H1 (cell line): ENCODE measurements around the gene ABHD14A. TPM values are rescaled to one million over a fixed set of nuclear protein-coding genes. Genes with fewer than 3 reads are reported as not detected.

Experiments
- CTCF ChIA-PET: fragments of 300-600 bp; sonication (Branson Sonifier 250); formaldehyde crosslinking; loops from one replicate; lab custom pipeline; 2021; ENCODE audit not compliant: partially characterized antibody; lab: Charles Lee
- POLR2A ChIA-PET: fragments of 300-600 bp; sonication (Branson Sonifier 250); formaldehyde crosslinking; loops from one replicate; lab custom pipeline; 2021; ENCODE audit warnings: inconsistent platforms; ENCODE audit not compliant: partially characterized antibody; lab: Charles Lee
- DNase-seq, 2 experiments: peaks; one replicate each; pipeline versions ENCODE4 v3.0.0 to v3.0.0-alpha.2; 2010 to 2022; ENCODE audit warnings: low spot score in 2 of 2, low read depth in 1 of 2, mixed read lengths in 1 of 2
- FAIRE-seq: peaks from 2 replicates; lab custom pipeline; 2011; peaks lifted over from hg19 to GRCh38; lab: Jason Lieb, UNC
- H2AFZ ChIP-seq: 2 replicates; pipeline ENCODE4 v1.8.1; 2012; ENCODE audit warnings: low read length, inconsistent platforms
- H2AK5ac ChIP-seq: 2 replicates; pipeline ENCODE4 v1.6.1; 2013; ENCODE audit warnings: low read depth, low read length
- H2BK120ac ChIP-seq: replicated peaks from 2 replicates; pipeline ENCODE3; 2013; ENCODE audit warnings: low read depth, low read length, inconsistent platforms
- H2BK12ac ChIP-seq: 2 replicates; pipeline ENCODE4 v1.6.1; 2013; ENCODE audit warnings: low read depth, low read length
- H2BK15ac ChIP-seq: 2 replicates; pipeline ENCODE4 v1.6.1; 2013; ENCODE audit warnings: low read length
- H2BK20ac ChIP-seq: 2 replicates; pipeline ENCODE4 v1.6.1; 2013; ENCODE audit warnings: low read length
- H2BK5ac ChIP-seq: 2 replicates; pipeline ENCODE4 v1.6.1; 2013; ENCODE audit warnings: low read depth, low read length
- H3K14ac ChIP-seq: 2 replicates; pipeline ENCODE4 v1.6.1; 2013; ENCODE audit warnings: inconsistent platforms; ENCODE audit not compliant: insufficient read length
- H3K18ac ChIP-seq: 2 replicates; pipeline ENCODE4 v1.6.1; 2013; ENCODE audit warnings: low read length; ENCODE audit errors: extremely low read depth
- H3K23ac ChIP-seq: 2 replicates; pipeline ENCODE4 v1.6.1; 2013; ENCODE audit warnings: inconsistent platforms; ENCODE audit not compliant: insufficient read length
- H3K23me2 ChIP-seq: 2 replicates; pipeline ENCODE4 v1.6.1; 2013; ENCODE audit warnings: low read depth, low read length
- H3K27ac ChIP-seq: 2 replicates; pipeline ENCODE4 v1.6.1; 2011; ENCODE audit warnings: low read depth, low read length, inconsistent platforms
- H3K27me3 ChIP-seq, 4 experiments: replicated peaks in 1 of 4; 1 replicate in 1 of 4; 2 replicates in 3 of 4; pipeline versions ENCODE4 v1.6.1 to v1.8.1; 2011 to 2013; ENCODE audit warnings: low read length in 3 of 4, mild to moderate bottlenecking in 3 of 4, inconsistent platforms in 2 of 4, mixed read lengths in 2 of 4, moderate library complexity in 1 of 4; ENCODE audit not compliant: control insufficient read depth in 3 of 4, insufficient read depth in 3 of 4; ENCODE audit errors: extremely low read depth in 1 of 4
- H3K36me3 ChIP-seq, 4 experiments: 2 replicates each; pipeline versions ENCODE4 v1.6.1 to v1.8.1; 2011 to 2013; ENCODE audit warnings: mild to moderate bottlenecking in 4 of 4, low read length in 3 of 4, moderate library complexity in 2 of 4, control low read depth in 1 of 4, inconsistent platforms in 1 of 4; ENCODE audit not compliant: insufficient read depth in 4 of 4, control insufficient read depth in 2 of 4
- H3K4ac ChIP-seq: replicated peaks from 2 replicates; pipeline ENCODE3; 2013; ENCODE audit warnings: low read length, low read depth, mixed read lengths, inconsistent platforms; ENCODE audit not compliant: insufficient read length
- H3K4me1 ChIP-seq, 4 experiments: replicated peaks in 1 of 4; 1 replicate in 1 of 4; 2 replicates in 3 of 4; pipeline versions ENCODE4 v1.6.1 to v1.8.1; 2011 to 2013; ENCODE audit warnings: low read length in 3 of 4, inconsistent platforms in 2 of 4, mixed read lengths in 1 of 4; ENCODE audit not compliant: insufficient read depth in 4 of 4, control insufficient read depth in 3 of 4
- H3K4me2 ChIP-seq, 2 experiments: 2 replicates each; pipeline versions ENCODE4 v1.6.1 to v1.8.1; 2011 to 2013; ENCODE audit warnings: low read depth in 2 of 2, low read length in 2 of 2, control low read depth in 1 of 2, inconsistent platforms in 1 of 2, mild to moderate bottlenecking in 1 of 2; ENCODE audit not compliant: insufficient read depth in 1 of 2
- H3K4me3 ChIP-seq, 4 experiments: fragments of 200-600, 300-600 bp in 1 of 4; sonication (generic), shearing (Covaris generic), sonication (Bioruptor Twin) in 1 of 4; 2 replicates each; pipeline versions ENCODE4 v1.5.1 to v1.8.1; 2011 to 2016; ENCODE audit warnings: low read length in 4 of 4, low read depth in 3 of 4, control low read depth in 2 of 4, inconsistent platforms in 2 of 4, mild to moderate bottlenecking in 2 of 4, mixed read lengths in 1 of 4, moderate library complexity in 1 of 4; ENCODE audit not compliant: insufficient read depth in 2 of 4; ENCODE audit errors: extremely low read depth in 1 of 4
- H3K56ac ChIP-seq: replicated peaks from 2 replicates; pipeline ENCODE3; 2013; ENCODE audit warnings: low read depth, mild to moderate bottlenecking, mixed read lengths, low read length, inconsistent platforms; ENCODE audit not compliant: insufficient read length
- H3K79me1 ChIP-seq: 2 replicates; pipeline ENCODE4 v1.6.1; 2013; ENCODE audit warnings: low read depth, low read length, control low read depth
- H3K79me2 ChIP-seq, 2 experiments: 2 replicates each; pipeline versions ENCODE4 v1.6.1 to v1.8.1; 2012 to 2013; ENCODE audit warnings: low read length in 2 of 2, mild to moderate bottlenecking in 2 of 2, inconsistent platforms in 1 of 2; ENCODE audit not compliant: insufficient read depth in 2 of 2, control insufficient read depth in 1 of 2
- H3K9ac ChIP-seq, 4 experiments: replicated peaks in 1 of 4; 1 replicate in 1 of 4; 2 replicates in 3 of 4; pipeline versions ENCODE4 v1.6.1 to v1.8.1; 2011 to 2013; ENCODE audit warnings: low read depth in 3 of 4, low read length in 3 of 4, control low read depth in 2 of 4, mild to moderate bottlenecking in 2 of 4, moderate library complexity in 2 of 4, inconsistent platforms in 1 of 4; ENCODE audit errors: extremely low read depth in 1 of 4
- H3K9me3 ChIP-seq, 2 experiments: 2 replicates each; pipeline versions ENCODE4 v1.6.1 to v1.8.1; 2012 to 2013; ENCODE audit warnings: mild to moderate bottlenecking in 2 of 2, moderate library complexity in 2 of 2, control low read depth in 1 of 2, inconsistent platforms in 1 of 2, low read depth in 1 of 2, low read length in 1 of 2, mixed read lengths in 1 of 2; ENCODE audit not compliant: insufficient read depth in 2 of 2
- H4K20me1 ChIP-seq, 2 experiments: replicated peaks in 1 of 2; 2 replicates each; pipeline versions ENCODE3 to v1.8.1; 2011 to 2013; ENCODE audit warnings: inconsistent platforms in 2 of 2, low read length in 2 of 2, mild to moderate bottlenecking in 1 of 2; ENCODE audit not compliant: insufficient read depth in 2 of 2, control insufficient read depth in 1 of 2
- H4K5ac ChIP-seq: 2 replicates; pipeline ENCODE4 v1.6.1; 2013; ENCODE audit warnings: low read length, low read depth, mixed read lengths, inconsistent platforms; ENCODE audit not compliant: insufficient read length
- H4K8ac ChIP-seq: 2 replicates; pipeline ENCODE4 v1.8.0; 2013; ENCODE audit warnings: mild to moderate bottlenecking, moderate library complexity, low read length, inconsistent platforms; ENCODE audit not compliant: insufficient read depth; ENCODE audit errors: extremely low read depth
- H4K91ac ChIP-seq: replicated peaks from 2 replicates; pipeline ENCODE3; 2013; ENCODE audit warnings: low read length, mixed read lengths, inconsistent platforms; ENCODE audit not compliant: insufficient read length
- HDAC6 ChIP-seq: IDR thresholded peaks from one replicate; pipeline ENCODE4 v1.7.1; 2012; ENCODE audit warnings: low read depth, mild to moderate bottlenecking, inconsistent platforms, low read length, moderate library complexity
- SUZ12 ChIP-seq: fragments of 200-600 bp; sonication (generic); IDR thresholded peaks from 2 replicates; pipeline ENCODE4 v1.6.1; 2012; ENCODE audit warnings: mild to moderate bottlenecking, inconsistent platforms, low read length, moderate library complexity, mixed read lengths
- WGBS, 2 experiments: shearing (Covaris generic) in 1 of 2; methylation state at CpG; one replicate each; pipeline versions ENCODE4 v1.1.6 to v1.1.7; 2013 to 2015; ENCODE audit warnings: low lambda C conversion rate in 2 of 2, mixed read lengths in 2 of 2, inconsistent platforms in 1 of 2, low coverage in 1 of 2, missing lambda C conversion rate in 1 of 2; ENCODE audit not compliant: insufficient replicate concordance in 2 of 2, insufficient coverage in 1 of 2, insufficient read length in 1 of 2; ENCODE audit errors: extremely low coverage in 1 of 2, missing lambda C conversion rate in 1 of 2; 5-methylcytosine and 5-hydroxymethylcytosine counted together
- polyA plus RNA-seq, 7 experiments: library from polyadenylated mRNA; depleted of rRNA in 3 of 7; stranded (reverse) in 5 of 7; unstranded in 2 of 7; fragments of >200 nt in 5 of 7; fragments of 200-250 nt in 2 of 7; gene quantifications; 1 replicate in 5 of 7; 2 replicates in 1 of 7; 4 replicates in 1 of 7; pipeline versions ENCODE4 v1.2.1 to v1.2.3, GENCODE V29; 2011 to 2013; ENCODE audit warnings: missing spikeins in 2 of 7, mixed read lengths in 2 of 7
- total RNA-seq: library from RNA; stranded (reverse); fragmentation: NEBNext Ultra II Directional; extraction: Animal tissue kit (Norgen Biotek cat#: 25700); gene quantifications from 2 replicates; pipeline ENCODE4 v1.2.1, GENCODE V29; 2021

Gene ABHD14A
- total and polyA plus RNA-seq, 2 of the 8 experiments (the other 6 are each of a cell fraction or from before 2014, with no cell fraction given): 4.6 to 9.8 TPM

GRCh38 chr3:51957520-51958205 lies 17.2 kb upstream of the ABHD14A start:
- POLR2A ChIA-PET: interaction anchor here (0.9 to 29.3 kb wide), 5 partner anchors 11 to 26 kb away, joined by 3 to 923 read pairs (median 4); partner anchors contain the start of genes ABHD14A, ABHD14B, ACY1 and PARP3
- no peaks in the 10 kb centered on the region for H3K36me3 ChIP-seq

More at GRCh38 chr3:51957520-51958205, 17.2 kb upstream of the ABHD14A start:
- no peak overlapping the region for H3K23ac ChIP-seq
- FAIRE-seq (no peak), DNase-seq (no peak)
- no peak overlapping the region for H2BK12ac ChIP-seq
- WGBS, 2 experiments: 92% methylated on average over 15 of the region's 15 CpGs; no CpG with 5 or more reads in 1 of the 2 experiments
- no peak overlapping the region for H3K56ac ChIP-seq
- H3K4ac ChIP-seq: no peak overlapping the region
- TF ChIP-seq HDAC6 (no peak), SUZ12 (no peak)
- peaks cover 15 to 40% (median 35%) of the 10 kb centered on the region in 4 experiments for H3K27me3 ChIP-seq
- no peak overlapping the region for H3K9ac ChIP-seq
- peaks cover 0 to 4% of the 10 kb centered on the region in 2 experiments for H4K20me1 ChIP-seq
- H3K4me2 ChIP-seq: no peak overlapping the region
- H2BK5ac ChIP-seq: no peak overlapping the region
- H3K18ac ChIP-seq: no peak overlapping the region
- no peak overlapping the region; the same call in 1 of the 2 replicates for H4K8ac ChIP-seq
- peaks cover 0 to 15% (median 7%) of the 10 kb centered on the region in 4 experiments; a peak in 6 of 7 replicates for H3K4me1 ChIP-seq
- no peaks in the 10 kb centered on the region for H3K79me1 ChIP-seq
- H2AFZ ChIP-seq: no peak overlapping the region
- no peak overlapping the region for H4K5ac ChIP-seq
- H2BK15ac ChIP-seq: no peak overlapping the region
- H2AK5ac ChIP-seq: no peak overlapping the region
- CTCF ChIA-PET: interaction anchor here (0.7 to 6.2 kb wide), 15 partner anchors 8 to 1415 kb away, joined by 3 to 64 read pairs (median 4); partner anchors contain the start of genes ABHD14A, ABHD14B, ACY1 and PARP3
- no peak overlapping the region for H4K91ac ChIP-seq
- peaks cover 8% of the 10 kb centered on the region; the same call in 1 of the 2 replicates for H3K23me2 ChIP-seq
- no peak overlapping the region for H2BK20ac ChIP-seq
- no peaks in the 10 kb centered on the region for H3K9me3 ChIP-seq
- H3K4me3 ChIP-seq: no peak overlapping the region
- H2BK120ac ChIP-seq: no peak overlapping the region
- H3K27ac ChIP-seq: no peak overlapping the region
- no peaks in the 10 kb centered on the region for H3K79me2 ChIP-seq
- no peak overlapping the region for H3K14ac ChIP-seq
